Smooth muscle cell (in vitro differentiated cells): ENCODE measurements around the gene TMEM132A. TPM values are rescaled to one million over a fixed set of nuclear protein-coding genes. Genes with fewer than 3 reads are reported as not detected.
"Not testable (repeated sequence)": the region's sequence is repeated elsewhere in the genome, so short reads cannot be mapped to it uniquely, and the experiment has no call there.

Experiments
- DNase-seq: peaks from one replicate; lab custom pipeline; 2025; ENCODE audit not compliant: unreplicated experiment; lab: John Stamatoyannopoulos, UW
- H2AFZ ChIP-seq: fragments of 200-600 bp; sonication (generic); 2 replicates; pipeline ENCODE4 v1.6.0; 2016; ENCODE audit warnings: antibody characterized with exemption, low read depth, mild to moderate bottlenecking
- H3F3A ChIP-seq: fragments of 200-600 bp; sonication (generic); 2 replicates; pipeline ENCODE4 v1.6.0; 2017; ENCODE audit warnings: antibody characterized with exemption, low read depth
- H3K27ac ChIP-seq: fragments of 200-600 bp; sonication (generic); 2 replicates; pipeline ENCODE4 v1.5.1; 2016; ENCODE audit warnings: low read depth, mild to moderate bottlenecking
- H3K27me3 ChIP-seq: fragments of 200-600 bp; sonication (generic); 2 replicates; pipeline ENCODE4 v1.6.1; 2016; ENCODE audit warnings: low read depth, mild to moderate bottlenecking
- H3K36me3 ChIP-seq: fragments of 200-600 bp; sonication (generic); 2 replicates; pipeline ENCODE4 v1.5.1; 2016; ENCODE audit warnings: low read depth
- H3K4me1 ChIP-seq: fragments of 200-600 bp; sonication (generic); 2 replicates; pipeline ENCODE4 v1.5.1; 2016; ENCODE audit warnings: low read depth
- H3K4me2 ChIP-seq: fragments of 200-600 bp; sonication (generic); 2 replicates; pipeline ENCODE4 v1.6.0; 2016; ENCODE audit warnings: mild to moderate bottlenecking
- H3K4me3 ChIP-seq: fragments of 200-600 bp; sonication (generic); 2 replicates; pipeline ENCODE4 v1.5.1; 2016; ENCODE audit warnings: mild to moderate bottlenecking
- H3K79me2 ChIP-seq: fragments of 200-600 bp; sonication (generic); 2 replicates; pipeline ENCODE4 v1.6.0; 2016; ENCODE audit warnings: low read depth, mild to moderate bottlenecking
- H3K9ac ChIP-seq: fragments of 200-600 bp; sonication (generic); 2 replicates; pipeline ENCODE4 v1.6.0; 2016; ENCODE audit warnings: low read depth
- H3K9me3 ChIP-seq: fragments of 200-600 bp; sonication (generic); replicated peaks from 2 replicates; pipeline ENCODE4 v1.5.1; 2016; ENCODE audit warnings: low read depth
- H4K20me1 ChIP-seq: fragments of 200-600 bp; sonication (generic); 2 replicates; pipeline ENCODE4 v1.6.0; 2016; ENCODE audit warnings: low read depth
- CTCF ChIP-seq: fragments of 200-600 bp; sonication (generic); IDR thresholded peaks from 2 replicates; pipeline ENCODE4 v1.5.1; 2017; ENCODE audit warnings: borderline replicate concordance, mild to moderate bottlenecking, antibody characterized with exemption; ENCODE audit not compliant: insufficient read depth, poor library complexity, severe bottlenecking
- WGBS: methylation state at CpG from one replicate; pipeline ENCODE4 v1.1.7; 2016; ENCODE audit warnings: low lambda C conversion rate; 5-methylcytosine and 5-hydroxymethylcytosine counted together
- polyA plus RNA-seq: library from polyadenylated mRNA; unstranded; fragments of >200 nt; fragmentation: Nextera tagmentation; extraction: Ambion mirVana; gene quantifications from 2 replicates; pipeline ENCODE4 v1.2.1, GENCODE V29; 2016
- total RNA-seq: library from RNA; depleted of rRNA; stranded (reverse); fragments of >200 nt; gene quantifications from 2 replicates; pipeline ENCODE4 v1.2.3, GENCODE V29; 2014

Gene TMEM132A
- total and polyA plus RNA-seq, 2 experiments from 2014 or later, result 40.7 to 91.3 TPM

DNA sequence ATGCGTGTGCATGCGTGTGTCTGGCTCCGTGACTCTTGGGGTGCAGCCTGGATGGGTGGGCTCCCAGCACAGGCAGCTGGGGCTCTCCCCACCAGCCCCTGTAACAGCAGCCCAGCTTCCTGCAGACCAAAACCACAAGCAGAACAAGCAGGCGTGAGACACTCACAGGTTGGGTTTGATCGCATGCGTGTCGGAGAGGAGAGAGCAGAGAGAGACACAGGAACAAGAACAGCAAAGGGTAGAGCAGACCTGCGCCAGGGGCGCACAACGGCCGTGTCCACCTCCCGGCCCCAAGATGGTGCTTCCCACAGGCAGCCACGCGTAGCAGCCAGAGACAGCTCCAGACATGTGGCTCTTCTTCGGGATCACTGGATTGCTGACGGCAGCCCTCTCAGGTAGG, 47.3 kb downstream of the TMEM132A start, which contains the start of gene CD6:
CD6 (plus strand) TSS at position 161 of the 400 bp plus-strand sequence; CDS start at position 347, 186 bp downstream.
- DNase-seq, result no peak
- no peaks in the 10 kb centered on the region for H4K20me1 ChIP-seq
- no peaks in the 10 kb centered on the region for H3K79me2 ChIP-seq
- no peak within 1 kb of the TSS for H3K4me2 ChIP-seq
- no peaks in the 10 kb centered on the region for H3K27me3 ChIP-seq
- no peaks in the 10 kb centered on the region for H3K4me1 ChIP-seq
- H3F3A ChIP-seq, result no peaks in the 10 kb centered on the region
- H3K4me3 ChIP-seq, result no peak within 1 kb of the TSS
- no peak for TF ChIP-seq CTCF
- H3K27ac ChIP-seq, result no peak within 1 kb of the TSS
- H2AFZ ChIP-seq, result no peak within 1 kb of the TSS
- no peaks in the 10 kb centered on the region for H3K9me3 ChIP-seq
- no peak within 1 kb of the TSS for H3K9ac ChIP-seq
- 96% methylated on average over 16 of the region's 16 CpGs for WGBS
- H3K36me3 ChIP-seq, result no peaks in the 10 kb centered on the region

- Histone ChIP-seq H3K9ac (no peak overlapping the region), H3K27ac (no peak overlapping the region), H3K27me3 (peaks cover under 1% of the 10 kb centered on the region), H3F3A (no peaks in the 10 kb centered on the region), H2AFZ (no peak overlapping the region), H3K4me2 (no peak overlapping the region), H3K9me3 (no peaks in the 10 kb centered on the region), H3K4me3 (no peak overlapping the region), H3K36me3 (no peaks in the 10 kb centered on the region), H4K20me1 (no peaks in the 10 kb centered on the region), H3K79me2 (no peaks in the 10 kb centered on the region), H3K4me1 (no peaks in the 10 kb centered on the region)
- DNase-seq, result no peak
- WGBS, result 92% methylated on average over 15 of the region's 15 CpGs
- no peak for TF ChIP-seq CTCF
These were observed 48.1 kb downstream of the TMEM132A start for GRCh38 chr11:60972182-60973030.

GRCh38 chr11:60973699-60974098, 49.4 kb downstream of the TMEM132A start:
- 92% methylated on average over 6 of the region's 6 CpGs for WGBS

GRCh38 chr11:60974316-60974715, 50.1 kb downstream of the TMEM132A start:
- not testable (repeated sequence) for H3K79me2 ChIP-seq, H3K4me2 ChIP-seq, H3K9ac ChIP-seq, H3K36me3 ChIP-seq, H2AFZ ChIP-seq, DNase-seq, H3K27ac ChIP-seq, H3F3A ChIP-seq, H4K20me1 ChIP-seq, H3K4me1 ChIP-seq, H3K27me3 ChIP-seq, H3K4me3 ChIP-seq, H3K9me3 ChIP-seq
- 94% methylated on average over 13 of the region's 13 CpGs for WGBS

More at GRCh38 chr11:60973699-60974098, 49.4 kb downstream of the TMEM132A start:
- Histone ChIP-seq H3F3A (no peaks in the 10 kb centered on the region), H3K9me3 (no peaks in the 10 kb centered on the region), H3K27me3 (peaks cover 2% of the 10 kb centered on the region), H3K4me1 (no peaks in the 10 kb centered on the region), H3K4me2 (no peak overlapping the region), H2AFZ (no peak overlapping the region), H3K79me2 (no peaks in the 10 kb centered on the region), H3K9ac (no peak overlapping the region), H3K36me3 (no peaks in the 10 kb centered on the region), H4K20me1 (no peaks in the 10 kb centered on the region), H3K4me3 (no peak overlapping the region), H3K27ac (no peak overlapping the region)
- DNase-seq, result no peak
- no peak for TF ChIP-seq CTCF
